SK-N-MC (cell line): ENCODE results near the gene MIPOL1.

Experiments
- EZH2 ChIP-seq: fragments of 200-600 bp; sonication (generic); IDR thresholded peaks from one replicate; pipeline ENCODE4 v1.6.1; 2017; ENCODE audit warnings: antibody characterized with exemption
- FOXP2 ChIP-seq: optimal IDR thresholded peaks from 2 replicates; pipeline ENCODE3; 2011; ENCODE audit warnings: mild to moderate bottlenecking, moderate library complexity; ENCODE audit not compliant: insufficient read depth; ENCODE audit errors: extremely low read length, control extremely low read depth
- POLR2AphosphoS5 ChIP-seq: IDR thresholded peaks from 2 replicates; pipeline ENCODE4 v1.6.1; 2012; ENCODE audit warnings: mild to moderate bottlenecking, low read depth, low read length, borderline replicate concordance

GRCh38 chr14:37263656-37264236 lies 66.0 kb downstream of the MIPOL1 start:
- TF ChIP-seq EZH2 = no peak
- no peak for TF ChIP-seq POLR2AphosphoS5
- TF ChIP-seq FOXP2 = no peak
